Measurements from ENCODE around the gene CRNKL1.

DNA sequence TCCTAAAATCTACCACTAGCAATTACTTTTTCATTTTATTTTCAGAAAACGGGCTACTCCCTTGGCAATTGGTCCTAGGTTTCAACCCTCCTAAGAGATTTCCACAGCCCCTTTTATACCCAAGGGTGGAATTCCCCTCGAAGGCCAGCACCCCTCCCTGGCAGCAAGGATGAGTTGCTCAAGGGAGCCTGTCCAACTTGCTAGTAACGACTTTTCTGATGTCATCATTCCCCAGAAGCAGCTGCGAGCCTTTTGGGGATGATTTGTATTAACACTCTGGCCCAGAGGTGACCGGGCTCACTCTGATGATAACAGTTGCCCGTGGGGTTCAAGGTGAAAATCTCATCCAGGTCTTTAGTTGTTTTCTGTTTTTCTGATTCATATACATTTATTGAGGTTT, 65.8 kb downstream of the CRNKL1 start:
- TF ChIP-seq, protein P1, sequence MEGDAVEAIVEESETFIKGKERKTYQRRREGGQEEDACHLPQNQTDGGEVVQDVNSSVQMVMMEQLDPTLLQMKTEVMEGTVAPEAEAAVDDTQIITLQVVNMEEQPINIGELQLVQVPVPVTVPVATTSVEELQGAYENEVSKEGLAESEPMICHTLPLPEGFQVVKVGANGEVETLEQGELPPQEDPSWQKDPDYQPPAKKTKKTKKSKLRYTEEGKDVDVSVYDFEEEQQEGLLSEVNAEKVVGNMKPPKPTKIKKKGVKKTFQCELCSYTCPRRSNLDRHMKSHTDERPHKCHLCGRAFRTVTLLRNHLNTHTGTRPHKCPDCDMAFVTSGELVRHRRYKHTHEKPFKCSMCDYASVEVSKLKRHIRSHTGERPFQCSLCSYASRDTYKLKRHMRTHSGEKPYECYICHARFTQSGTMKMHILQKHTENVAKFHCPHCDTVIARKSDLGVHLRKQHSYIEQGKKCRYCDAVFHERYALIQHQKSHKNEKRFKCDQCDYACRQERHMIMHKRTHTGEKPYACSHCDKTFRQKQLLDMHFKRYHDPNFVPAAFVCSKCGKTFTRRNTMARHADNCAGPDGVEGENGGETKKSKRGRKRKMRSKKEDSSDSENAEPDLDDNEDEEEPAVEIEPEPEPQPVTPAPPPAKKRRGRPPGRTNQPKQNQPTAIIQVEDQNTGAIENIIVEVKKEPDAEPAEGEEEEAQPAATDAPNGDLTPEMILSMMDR (conservative IDR thresholded peaks at IDR 0.05 in 1 of 2, IDR thresholded peaks at IDR 0.05 in 1 of 2; ENCODE audit: extremely low read depth in 1 of 2, insufficient read depth in 1 of 2, low read depth in 1 of 2, low read length in 2 of 2): no peak
- no peak for TF ChIP-seq EZH2 (IDR thresholded peaks at IDR 0.05; ENCODE audit: borderline replicate concordance, low read length)
